Activated naive CD8-positive, alpha-beta T cell (primary cell): Measurements from ENCODE around the gene FAM50B.

Experiments
- H3K27ac Mint-ChIP-seq: one replicate; pipeline ENCODE4 v1.8.0; 2021; ENCODE audit warnings: mixed read lengths
- H3K27me3 Mint-ChIP-seq: one replicate; pipeline ENCODE4 v1.8.0; 2021; ENCODE audit warnings: mixed read lengths
- H3K36me3 Mint-ChIP-seq: one replicate; pipeline ENCODE4 v1.8.0; 2021; ENCODE audit warnings: mixed read lengths
- H3K4me1 Mint-ChIP-seq: one replicate; pipeline ENCODE4 v1.8.0; 2021; ENCODE audit warnings: low read depth, mixed read lengths
- H3K4me3 Mint-ChIP-seq: one replicate; pipeline ENCODE4 v1.8.0; 2021; ENCODE audit warnings: mild to moderate bottlenecking, mixed read lengths
- H3K9me3 Mint-ChIP-seq: one replicate; pipeline ENCODE4 v1.8.0; 2021; ENCODE audit warnings: low read depth, mixed read lengths

Gene FAM50B

GRCh38 chr6:3848925-3849605 is at the start of gene FAM50B:
Gene FAM50B (plus strand): TSS chr6:3849373. CDS start chr6:3849812, 439 bp downstream.
- Mint-ChIP-seq H3K27ac (peak within 1 kb of the TSS; percentile 61), H3K4me1 (peaks cover 9% of the 10 kb centered on the region), H3K9me3 (peaks cover 3% of the 10 kb centered on the region)

GRCh38 chr6:3799719-3800118 is 49.5 kb upstream of the FAM50B start:
- no peaks in the 10 kb centered on the region for H3K36me3 Mint-ChIP-seq
- no peak overlapping the region for H3K4me3 Mint-ChIP-seq
- H3K27me3 Mint-ChIP-seq: no peaks in the 10 kb centered on the region
- H3K9me3 Mint-ChIP-seq: no peaks in the 10 kb centered on the region
- no peak overlapping the region for H3K27ac Mint-ChIP-seq
- no peaks in the 10 kb centered on the region for H3K4me1 Mint-ChIP-seq

More at GRCh38 chr6:3848925-3849605, at the start of gene FAM50B:
- no peaks in the 10 kb centered on the region for H3K27me3 Mint-ChIP-seq
- H3K36me3 Mint-ChIP-seq: peaks cover 4% of the 10 kb centered on the region
- peak within 1 kb of the TSS; percentile 76 for H3K4me3 Mint-ChIP-seq

- Mint-ChIP-seq H3K4me1 (no peaks in the 10 kb centered on the region), H3K9me3 (no peaks in the 10 kb centered on the region), H3K27ac (no peak overlapping the region), H3K36me3 (no peaks in the 10 kb centered on the region), H3K4me3 (no peak overlapping the region), H3K27me3 (no peaks in the 10 kb centered on the region)
These were observed 48.2 kb upstream of the FAM50B start for GRCh38 chr6:3800850-3801591.

GRCh38 chr6:3801960-3802359 is 47.2 kb upstream of the FAM50B start:
- Mint-ChIP-seq H3K4me3 (no peak overlapping the region), H3K27me3 (no peaks in the 10 kb centered on the region), H3K9me3 (no peaks in the 10 kb centered on the region), H3K27ac (no peak overlapping the region), H3K36me3 (no peaks in the 10 kb centered on the region), H3K4me1 (no peaks in the 10 kb centered on the region)

GRCh38 chr6:3803627-3804468 is 45.3 kb upstream of the FAM50B start:
- Mint-ChIP-seq H3K27ac (no peak overlapping the region), H3K9me3 (no peaks in the 10 kb centered on the region), H3K27me3 (peaks cover 4% of the 10 kb centered on the region), H3K4me1 (no peaks in the 10 kb centered on the region), H3K4me3 (no peak overlapping the region), H3K36me3 (no peaks in the 10 kb centered on the region)

- H3K9me3 Mint-ChIP-seq: no peaks in the 10 kb centered on the region
- no peak overlapping the region for H3K27ac Mint-ChIP-seq
- H3K4me1 Mint-ChIP-seq: no peaks in the 10 kb centered on the region
- H3K36me3 Mint-ChIP-seq: no peaks in the 10 kb centered on the region
- peaks cover 4% of the 10 kb centered on the region for H3K27me3 Mint-ChIP-seq
- H3K4me3 Mint-ChIP-seq: no peak overlapping the region
These were observed 44.2 kb upstream of the FAM50B start for GRCh38 chr6:3804964-3805363.

GRCh38 chr6:3805448-3806123 is 43.6 kb upstream of the FAM50B start:
- Mint-ChIP-seq H3K4me1 (no peaks in the 10 kb centered on the region), H3K4me3 (no peak overlapping the region), H3K27me3 (peaks cover 4% of the 10 kb centered on the region), H3K27ac (no peak overlapping the region), H3K9me3 (no peaks in the 10 kb centered on the region), H3K36me3 (no peaks in the 10 kb centered on the region)

GRCh38 chr6:3806169-3806922 is 42.8 kb upstream of the FAM50B start:
- H3K27me3 Mint-ChIP-seq: peaks cover 4% of the 10 kb centered on the region
- no peak overlapping the region for H3K4me3 Mint-ChIP-seq
- no peaks in the 10 kb centered on the region for H3K4me1 Mint-ChIP-seq
- no peak overlapping the region for H3K27ac Mint-ChIP-seq
- H3K9me3 Mint-ChIP-seq: no peaks in the 10 kb centered on the region
- H3K36me3 Mint-ChIP-seq: no peaks in the 10 kb centered on the region

- Mint-ChIP-seq H3K36me3 (no peaks in the 10 kb centered on the region), H3K9me3 (no peaks in the 10 kb centered on the region), H3K27ac (no peak overlapping the region), H3K27me3 (peaks cover 4% of the 10 kb centered on the region), H3K4me1 (no peaks in the 10 kb centered on the region), H3K4me3 (no peak overlapping the region)
These were observed 41.0 kb upstream of the FAM50B start for GRCh38 chr6:3808199-3808598.

GRCh38 chr6:3808759-3809514 is 40.2 kb upstream of the FAM50B start:
- Mint-ChIP-seq H3K27ac (no peak overlapping the region), H3K4me3 (no peak overlapping the region), H3K27me3 (peaks cover 4% of the 10 kb centered on the region), H3K4me1 (no peaks in the 10 kb centered on the region), H3K36me3 (no peaks in the 10 kb centered on the region), H3K9me3 (no peaks in the 10 kb centered on the region)

- H3K9me3 Mint-ChIP-seq: no peaks in the 10 kb centered on the region
- H3K27ac Mint-ChIP-seq: no peak overlapping the region
- no peaks in the 10 kb centered on the region for H3K4me1 Mint-ChIP-seq
- no peaks in the 10 kb centered on the region for H3K36me3 Mint-ChIP-seq
- H3K27me3 Mint-ChIP-seq: peaks cover 4% of the 10 kb centered on the region
- H3K4me3 Mint-ChIP-seq: no peak overlapping the region
These were observed 39.7 kb upstream of the FAM50B start for GRCh38 chr6:3809515-3809891.

GRCh38 chr6:3809982-3810381 is 39.2 kb upstream of the FAM50B start:
- H3K9me3 Mint-ChIP-seq: no peaks in the 10 kb centered on the region
- H3K4me1 Mint-ChIP-seq: no peaks in the 10 kb centered on the region
- H3K27me3 Mint-ChIP-seq: peaks cover 4% of the 10 kb centered on the region
- H3K4me3 Mint-ChIP-seq: no peak overlapping the region
- no peaks in the 10 kb centered on the region for H3K36me3 Mint-ChIP-seq
- H3K27ac Mint-ChIP-seq: no peak overlapping the region

- H3K27me3 Mint-ChIP-seq: peaks cover 4% of the 10 kb centered on the region
- no peak overlapping the region for H3K4me3 Mint-ChIP-seq
- H3K36me3 Mint-ChIP-seq: no peaks in the 10 kb centered on the region
- no peaks in the 10 kb centered on the region for H3K4me1 Mint-ChIP-seq
- H3K9me3 Mint-ChIP-seq: no peaks in the 10 kb centered on the region
- no peak overlapping the region for H3K27ac Mint-ChIP-seq
These were observed 38.0 kb upstream of the FAM50B start for GRCh38 chr6:3811191-3811590.
